NOMO-1 treated with dmso at 0.1 percent for 144 hours (cell line): ENCODE data around the gene MAP1LC3B.
"Not testable (repeated sequence)": the region's sequence is repeated elsewhere in the genome, so short reads cannot be mapped to it uniquely, and the experiment has no call there.

ENCODE experiments used
- DNase-seq: peaks from one replicate; lab custom pipeline; 2025; ENCODE audit not compliant: unreplicated experiment; lab: John Stamatoyannopoulos, UW

The MAP1LC3B gene

DNA sequence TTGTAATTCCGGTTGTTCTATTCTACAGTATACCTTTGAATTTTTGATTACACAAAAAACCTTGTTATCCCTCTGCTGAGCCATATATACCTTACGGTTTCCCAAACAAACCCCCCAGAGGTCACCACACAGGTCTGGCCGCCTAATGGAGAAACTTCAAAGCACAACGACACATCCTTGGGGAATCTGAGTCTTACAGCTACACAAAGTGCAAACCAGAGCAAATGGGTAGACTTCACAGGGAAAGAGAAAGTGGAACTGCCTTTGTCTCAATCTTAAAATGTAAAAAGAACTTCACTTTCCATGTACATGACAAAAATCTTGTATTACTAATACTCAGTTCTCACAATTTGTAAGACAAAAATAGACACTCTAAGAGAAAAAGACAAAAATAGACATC is 11.3 kb upstream of the MAP1LC3B start:
- no peak for DNase-seq

DNA sequence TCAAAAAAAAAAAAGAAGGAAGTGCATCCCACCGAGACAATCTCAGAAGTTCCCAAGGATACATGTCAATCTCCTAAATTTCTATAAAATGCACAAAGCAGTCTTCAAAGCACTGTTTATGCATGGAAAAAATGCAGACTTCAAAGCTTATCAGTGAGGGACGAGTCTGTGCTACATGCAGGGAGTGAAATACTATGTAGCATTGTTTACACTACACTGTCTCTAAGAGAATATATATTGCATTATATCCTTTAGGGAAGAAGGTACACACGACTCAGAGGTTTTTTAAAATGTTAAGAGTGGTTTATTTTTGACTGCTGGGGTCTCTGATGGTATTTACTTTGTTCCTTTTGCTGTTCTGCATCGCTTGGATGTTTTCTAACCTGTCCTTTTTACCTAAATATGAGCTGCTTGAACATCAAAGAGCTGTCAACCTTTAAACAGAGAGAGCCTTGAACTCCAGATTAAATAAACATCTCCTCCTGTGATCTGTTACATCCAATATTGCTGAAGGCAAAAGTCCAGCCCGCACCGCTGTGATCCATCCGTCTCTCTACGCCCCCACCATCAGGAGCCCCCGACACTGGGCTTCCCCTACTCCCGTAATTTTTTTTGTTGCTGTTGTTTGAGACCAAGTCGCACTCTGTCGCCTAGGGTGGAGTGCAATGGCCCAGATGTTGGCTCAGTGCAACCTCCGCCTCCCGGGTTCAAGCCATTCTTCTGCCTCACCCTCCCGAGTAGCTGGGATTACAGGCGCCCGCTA is 9.9 kb upstream of the MAP1LC3B start:
- no peak for DNase-seq

DNA sequence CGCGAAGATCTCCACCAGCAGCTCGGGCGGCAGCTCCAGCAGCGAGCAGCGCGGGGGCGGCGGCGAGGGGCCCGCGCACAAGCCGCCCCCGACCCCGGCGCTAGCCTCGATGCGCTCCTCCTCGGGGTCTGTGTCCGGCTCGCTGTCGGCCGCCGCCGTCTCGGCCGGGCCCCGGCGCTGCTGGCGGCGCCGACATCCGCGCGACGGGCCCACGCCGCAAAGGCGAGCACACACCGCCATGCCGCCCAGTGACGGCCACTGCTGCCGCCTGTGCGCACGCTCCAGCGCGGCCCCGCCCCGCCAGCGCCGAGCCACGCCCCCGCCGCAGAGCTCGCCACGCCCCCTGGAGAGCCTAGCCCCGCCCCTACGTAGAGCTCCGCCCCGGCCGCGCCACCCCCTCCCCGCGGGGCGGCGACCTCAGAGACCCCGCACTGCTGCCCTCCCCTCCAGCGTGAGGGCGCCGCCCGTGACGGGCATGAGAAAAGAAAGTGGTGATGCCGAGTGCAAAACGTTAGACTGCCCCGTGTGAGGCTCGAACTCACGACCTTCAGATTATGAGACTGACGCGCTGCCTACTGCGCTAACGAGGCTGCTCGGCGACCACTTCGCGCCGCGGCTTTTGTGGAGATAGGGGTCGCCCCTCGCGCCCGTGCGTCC is 8.5 kb upstream of the MAP1LC3B start, which contains the start of gene FBXO31:
Gene FBXO31, minus strand, starts transcription at position 272 of the 657 bp plus-strand sequence. Its CDS starts 32 bp downstream, at position 240.
- peak; percentile 62 for DNase-seq

DNA sequence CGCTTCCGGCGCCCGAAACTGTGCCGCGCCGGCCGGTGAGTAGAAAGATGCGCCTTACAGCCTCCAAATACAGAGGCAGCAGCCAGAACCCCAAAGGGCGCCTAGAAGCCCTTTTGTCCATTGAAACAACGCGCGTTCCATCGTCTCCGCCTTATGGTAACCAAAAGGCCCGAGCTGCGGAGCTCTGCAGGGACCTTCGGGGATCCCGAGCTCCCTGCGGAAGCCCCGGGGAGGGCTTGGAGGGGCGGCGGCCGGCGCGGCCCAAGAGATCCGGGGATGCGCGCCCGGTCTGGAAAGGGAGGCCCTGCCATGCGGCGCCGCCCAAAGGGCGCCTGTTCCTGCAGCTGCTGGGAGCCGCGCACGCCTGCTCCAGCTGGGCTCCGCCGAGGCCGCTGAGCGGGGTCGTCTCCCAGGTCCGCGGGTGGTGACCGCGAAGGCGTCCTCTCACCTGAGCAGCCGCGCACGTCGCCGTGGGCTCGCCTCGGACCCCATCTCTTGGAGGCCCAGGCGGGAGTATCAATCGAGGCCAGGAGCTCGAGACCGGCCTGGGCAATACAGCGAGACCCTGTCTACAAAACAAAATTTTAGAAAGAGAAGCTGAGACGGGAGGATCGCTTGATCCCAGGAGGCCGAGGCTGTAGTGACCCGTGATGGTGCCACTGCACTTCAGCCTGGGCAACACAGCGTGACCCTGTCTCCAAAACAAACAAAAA is 7.8 kb upstream of the MAP1LC3B start:
- no peak for DNase-seq

DNA sequence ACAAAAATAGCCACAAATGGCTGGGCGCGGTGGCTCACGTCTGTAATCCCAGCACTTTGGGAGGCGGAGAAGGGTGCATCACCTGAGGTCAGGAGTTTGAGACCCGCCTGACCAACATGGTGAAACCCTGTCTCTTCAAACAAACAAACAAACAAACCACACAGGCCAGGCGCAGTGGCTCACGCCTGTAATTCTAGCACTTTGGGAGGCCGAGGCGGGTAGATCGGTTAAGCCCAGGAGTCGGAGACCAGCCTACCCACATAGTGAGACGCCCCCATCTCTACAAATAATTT is 7.3 kb upstream of the MAP1LC3B start:
- not testable (repeated sequence) for DNase-seq

DNA sequence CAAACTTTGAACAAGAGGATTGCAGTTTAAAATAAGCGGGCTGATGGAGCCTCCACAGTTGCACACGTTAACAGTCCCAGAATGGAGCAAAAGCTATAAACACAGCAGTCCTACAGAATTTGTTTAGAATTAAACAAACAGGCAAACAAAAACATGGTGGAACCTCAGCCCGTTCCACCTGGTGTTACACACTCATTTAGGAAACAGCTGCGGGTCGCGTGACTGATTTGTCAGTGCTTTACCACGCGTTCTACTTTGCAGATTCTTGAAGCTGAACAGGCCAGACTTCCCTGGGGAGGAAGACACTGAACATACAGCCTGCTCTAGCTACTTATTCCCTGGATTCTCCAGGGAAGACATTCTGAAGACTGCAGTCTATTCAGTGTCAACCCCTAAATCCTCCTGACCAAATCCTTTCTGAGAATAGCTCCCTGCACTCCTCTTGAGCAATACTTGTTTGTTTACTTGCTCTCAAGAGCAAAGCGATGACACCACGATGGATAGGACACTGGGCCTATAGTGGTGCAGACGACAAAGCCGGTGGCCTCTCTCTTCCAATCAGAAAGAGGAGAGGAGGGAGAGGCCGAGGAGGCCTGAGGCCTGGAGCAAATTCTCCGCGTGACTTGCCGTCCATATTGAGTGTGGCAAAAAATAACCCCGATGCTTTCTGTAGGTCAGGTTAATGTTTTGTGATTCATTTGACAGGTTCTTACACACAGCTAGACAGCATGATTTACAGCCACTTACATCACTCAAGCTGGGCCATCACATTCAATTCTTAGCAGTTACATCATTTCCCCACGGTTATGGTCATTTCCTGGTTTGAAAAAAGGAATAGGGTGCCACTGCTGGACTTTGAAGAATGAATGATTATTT is 4.0 kb upstream of the MAP1LC3B start:
- peak; percentile 99 for DNase-seq

DNA sequence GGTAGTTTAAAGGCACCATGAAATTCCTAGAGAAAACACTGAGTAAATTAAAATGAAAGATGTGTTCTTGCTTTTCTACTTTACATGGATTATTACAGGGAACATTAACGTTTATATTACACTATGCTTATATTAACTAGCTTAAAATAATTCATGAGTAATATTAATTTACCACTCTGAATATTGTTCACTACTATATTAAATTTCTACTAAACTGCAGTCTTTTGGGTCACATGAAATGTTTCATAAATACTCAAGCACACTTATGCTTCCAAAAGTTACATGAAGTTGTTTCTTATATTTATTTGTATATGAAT is 3.4 kb upstream of the MAP1LC3B start:
- no peak for DNase-seq

DNA sequence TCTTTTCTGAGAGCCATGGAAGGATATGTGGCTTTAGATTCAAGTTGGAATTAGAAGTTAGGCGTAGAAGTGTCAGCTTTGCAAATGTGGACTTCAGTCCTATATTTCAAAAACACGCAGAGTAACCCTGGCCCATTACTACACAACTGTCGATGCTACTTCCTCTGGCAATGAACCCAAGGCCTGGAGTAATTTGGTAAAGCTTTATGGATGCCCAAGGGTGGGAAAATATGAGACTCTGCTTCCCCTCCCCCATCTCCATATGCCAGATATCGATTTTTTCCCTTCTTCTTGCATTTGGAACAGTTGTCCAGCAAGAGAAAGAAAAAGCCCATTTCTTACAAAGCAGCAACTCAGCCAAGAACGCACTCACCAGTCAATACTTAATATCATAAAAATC is 2.9 kb upstream of the MAP1LC3B start:
- DNase-seq, result no peak

DNA sequence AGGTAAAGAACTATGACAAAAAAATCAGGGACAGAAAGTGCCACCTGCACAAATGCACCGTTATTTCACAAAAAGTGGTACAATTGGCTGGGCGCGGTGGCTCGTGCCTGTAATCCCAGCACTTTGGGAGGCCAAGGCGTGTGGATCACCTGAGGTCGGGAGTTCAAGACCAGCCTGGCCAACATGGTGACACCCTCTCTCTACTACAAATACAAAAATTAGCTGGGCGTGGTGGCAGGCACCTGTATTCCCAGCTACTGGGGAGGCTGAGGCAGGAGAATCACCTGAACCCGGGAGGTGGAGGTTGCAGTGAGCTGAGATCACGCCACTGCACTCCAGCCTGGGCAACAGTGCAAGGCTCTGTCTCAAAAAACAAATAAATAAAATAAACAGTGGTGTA is 2.2 kb upstream of the MAP1LC3B start:
- DNase-seq, result not testable (repeated sequence)

DNA sequence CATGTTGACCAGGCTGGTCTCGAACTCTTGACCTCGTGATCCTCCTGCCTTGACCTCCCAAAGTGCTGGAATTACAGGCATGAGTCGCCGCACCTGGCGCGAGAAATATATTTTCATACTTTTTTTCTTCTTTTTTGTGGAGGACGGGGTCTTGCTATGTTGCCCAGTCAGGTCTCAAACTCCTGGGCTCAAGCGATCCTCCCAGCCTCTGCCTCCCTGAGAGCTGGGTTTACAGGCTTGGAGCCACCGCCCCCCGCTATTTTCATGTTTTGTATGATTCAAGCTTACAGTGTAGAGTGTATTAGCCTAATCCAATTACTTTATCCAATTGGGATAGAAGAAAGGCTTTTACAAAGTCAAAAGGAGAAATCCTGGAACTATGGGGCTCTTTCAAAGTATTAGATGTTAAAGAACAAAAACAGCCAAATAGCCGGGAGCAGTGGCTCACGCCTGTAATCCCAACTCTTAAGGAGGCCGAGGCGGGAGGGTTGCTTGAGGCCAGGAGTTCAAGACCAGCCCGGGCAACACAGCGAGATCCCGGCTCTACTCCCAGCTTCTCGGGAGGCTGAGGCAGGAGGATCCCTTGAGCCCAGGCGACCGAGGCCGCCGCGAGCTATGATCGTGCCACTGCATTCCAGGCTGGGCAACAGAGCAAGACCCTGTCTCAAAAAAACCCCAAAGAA is 1.4 kb upstream of the MAP1LC3B start:
- DNase-seq, result no peak

DNA sequence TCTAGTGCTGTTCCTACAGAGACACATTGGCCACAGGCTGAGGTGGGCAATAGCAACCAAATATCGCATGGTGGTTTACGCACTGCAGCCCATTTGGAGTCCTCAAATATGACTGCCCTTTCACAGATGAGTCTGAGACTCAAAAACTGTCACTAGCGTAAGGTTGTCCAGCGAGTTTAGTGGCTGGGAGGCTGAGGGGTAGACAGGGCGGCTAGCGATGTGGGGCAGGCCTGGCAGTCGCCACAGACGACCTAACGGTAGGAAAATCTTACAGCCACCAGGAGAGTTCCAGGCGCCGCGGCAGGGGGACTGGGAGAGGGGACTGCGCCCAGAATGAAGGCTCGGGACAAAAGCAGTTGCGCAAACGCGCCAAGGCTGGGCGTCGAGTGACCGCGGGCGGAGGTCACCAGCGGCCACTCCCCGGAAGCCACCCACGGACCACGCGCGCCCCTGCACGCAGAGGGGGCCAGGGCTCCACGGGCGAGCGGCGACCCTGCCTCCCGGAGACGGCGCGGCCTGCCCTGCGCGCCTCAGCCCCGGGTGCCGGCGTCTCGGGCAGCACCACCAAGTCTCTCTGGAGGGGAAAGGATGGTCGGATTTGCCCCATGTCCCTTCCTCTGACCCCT is 699 bp upstream of the MAP1LC3B start:
- DNase-seq, result no peak

DNA sequence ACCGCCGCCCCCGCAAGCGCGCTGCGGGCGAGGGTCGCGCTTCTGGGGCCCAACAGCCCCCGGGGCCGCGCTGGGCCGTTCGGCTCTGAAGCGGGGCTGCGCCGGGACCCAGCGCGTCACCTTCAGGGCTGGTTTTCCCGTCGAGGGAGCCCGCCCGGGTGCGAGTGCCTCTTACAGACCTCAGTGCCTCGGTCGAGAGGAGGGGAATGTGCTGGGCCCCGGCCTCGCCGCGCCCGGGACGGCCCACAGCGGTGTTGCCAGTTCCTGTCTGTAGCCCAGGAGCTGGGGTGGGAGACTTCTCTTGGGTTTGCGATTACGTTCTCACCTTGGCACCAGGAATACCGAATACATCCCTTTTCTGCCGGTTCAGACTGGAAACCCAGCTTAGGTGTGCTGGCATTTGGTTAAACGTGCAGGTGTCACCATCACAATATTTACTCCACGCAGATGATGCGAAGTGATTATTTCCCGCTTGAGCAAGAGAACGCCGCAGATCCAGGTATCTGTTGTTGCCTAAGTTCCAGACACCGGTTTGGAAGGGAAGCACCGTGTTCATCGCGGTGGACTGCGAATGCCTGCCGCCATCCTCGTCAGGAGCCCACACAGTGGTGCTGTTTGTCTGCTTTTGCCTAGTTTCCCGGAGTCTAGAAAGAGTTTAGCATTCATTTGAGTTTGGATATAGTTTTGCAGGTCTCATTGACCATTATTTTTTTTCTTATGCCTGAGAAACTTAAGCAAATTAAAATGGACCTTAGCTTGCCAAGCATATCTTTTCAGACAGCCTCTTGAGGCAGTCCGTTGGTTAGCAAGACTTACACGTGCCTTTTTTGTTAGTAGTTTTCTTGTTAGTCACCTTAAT is 914 bp downstream of the MAP1LC3B start:
- peak; percentile 14 for DNase-seq

DNA sequence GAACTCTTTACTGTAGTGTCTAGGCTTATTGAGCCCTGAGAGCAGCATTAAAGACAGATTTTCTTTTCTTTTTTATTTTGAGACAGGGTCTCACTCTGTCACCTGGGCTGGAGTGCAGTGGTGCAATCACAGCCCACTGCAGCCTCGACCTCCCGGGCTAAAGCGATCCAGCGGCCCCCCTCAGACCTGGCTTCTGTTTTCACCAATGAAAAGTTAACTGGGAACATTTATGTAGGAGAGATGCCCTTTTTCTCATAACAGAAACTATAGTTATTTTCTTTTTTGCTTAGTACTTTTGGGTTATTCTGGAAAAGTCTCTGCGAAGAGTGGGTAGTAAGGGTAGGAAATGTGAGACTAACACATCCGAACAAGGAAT is 1.5 kb downstream of the MAP1LC3B start:
- no peak for DNase-seq

DNA sequence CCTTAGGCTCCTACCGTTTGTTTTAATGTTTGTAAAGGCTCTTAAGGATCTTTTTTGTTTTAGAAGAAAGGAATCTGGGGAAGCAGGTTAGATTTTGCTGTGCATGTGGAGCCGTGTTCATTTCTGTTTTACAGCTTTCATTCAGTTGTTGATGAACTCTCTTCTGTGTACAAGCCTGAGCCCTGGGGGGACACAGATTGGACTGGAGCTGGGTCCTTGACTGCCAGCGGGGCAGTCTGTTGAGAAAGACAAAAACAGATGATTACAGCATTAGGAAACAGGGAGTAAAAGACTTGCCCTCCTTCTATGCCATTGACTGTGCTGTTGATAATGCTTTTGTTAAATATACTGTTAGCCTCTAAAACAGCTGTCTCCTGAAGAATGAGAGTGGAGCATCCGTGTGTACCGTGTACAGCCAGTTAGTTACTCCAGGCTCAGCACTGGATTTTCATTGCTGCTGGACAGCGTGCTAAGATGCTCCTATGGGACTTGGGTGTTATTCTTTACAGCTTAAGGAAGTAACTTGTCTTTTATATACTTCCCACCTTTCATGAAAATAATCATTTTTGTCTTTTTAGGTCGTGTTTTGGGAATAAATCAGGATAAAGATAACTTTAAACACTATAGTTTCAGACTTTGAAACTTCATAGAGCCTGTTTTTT is 3.2 kb downstream of the MAP1LC3B start:
- no peak for DNase-seq

DNA sequence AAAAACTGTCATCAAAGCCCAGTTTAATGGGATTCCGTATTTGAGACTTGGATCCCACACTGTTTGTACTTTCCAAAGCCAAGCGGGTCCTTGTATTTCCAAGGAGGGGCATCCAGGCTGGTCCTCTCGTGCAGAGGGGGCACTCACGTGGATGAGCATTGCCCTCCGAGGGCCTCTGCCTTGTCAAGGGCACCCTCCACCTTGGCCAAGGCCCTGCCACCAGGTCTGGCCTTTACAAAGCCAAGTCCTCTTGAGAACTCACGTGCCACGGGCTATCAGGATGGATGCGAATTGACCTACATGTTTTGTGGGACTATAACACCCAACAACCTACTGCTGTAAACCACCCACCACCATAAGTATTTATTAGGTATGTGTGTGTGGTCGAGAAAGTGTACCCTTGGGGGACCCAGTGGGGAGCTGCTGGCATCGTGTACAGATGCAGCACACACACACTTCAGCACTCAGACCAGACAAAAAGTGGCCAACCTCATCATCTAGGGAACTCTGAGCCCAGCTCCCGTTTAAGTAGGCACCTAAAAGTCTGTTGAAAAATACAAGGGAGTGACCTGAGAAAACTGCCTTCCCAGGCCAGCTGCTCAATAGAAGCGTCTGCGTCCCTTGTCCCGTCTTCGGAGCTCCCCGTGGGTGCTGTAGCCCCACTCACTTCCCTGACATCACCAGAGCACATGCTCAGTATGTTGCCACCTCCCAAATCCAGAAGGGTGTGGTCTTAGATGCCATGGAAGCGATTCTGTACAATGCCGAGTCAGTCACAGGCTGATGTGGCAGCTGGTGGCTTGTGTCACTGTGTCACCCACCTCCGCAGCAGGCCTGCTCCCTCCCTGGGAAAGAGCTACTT is 12.9 kb downstream of the MAP1LC3B start:
- DNase-seq, result no peak

DNA sequence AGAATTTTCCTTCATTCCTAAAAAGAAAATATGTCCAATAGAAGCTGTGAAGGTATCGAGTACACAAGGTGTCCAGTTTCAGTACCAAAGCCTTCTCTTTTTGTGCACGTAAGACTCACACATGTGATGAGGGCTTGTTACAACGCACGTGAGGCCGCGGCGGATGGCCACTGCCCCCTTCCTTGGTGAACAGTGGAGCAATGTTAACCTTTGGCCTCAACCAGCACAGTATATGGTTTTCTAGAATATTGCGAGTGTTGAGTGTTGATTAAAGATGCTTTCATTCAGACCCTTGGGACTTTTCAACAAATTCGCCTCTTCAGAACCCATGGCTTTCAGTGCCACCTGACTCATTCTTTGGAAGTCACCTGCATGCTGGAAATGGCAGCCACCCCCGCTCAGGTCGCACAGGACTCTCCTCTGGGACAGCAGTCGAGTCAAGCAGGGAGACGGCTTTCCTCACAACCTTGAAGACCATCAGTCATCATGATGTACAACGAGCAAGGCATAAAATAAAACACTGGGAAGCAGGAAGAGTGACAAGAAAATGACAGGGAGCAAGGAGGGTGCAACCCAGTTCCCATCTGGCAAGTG is 14.5 kb downstream of the MAP1LC3B start:
- no peak for DNase-seq

DNA sequence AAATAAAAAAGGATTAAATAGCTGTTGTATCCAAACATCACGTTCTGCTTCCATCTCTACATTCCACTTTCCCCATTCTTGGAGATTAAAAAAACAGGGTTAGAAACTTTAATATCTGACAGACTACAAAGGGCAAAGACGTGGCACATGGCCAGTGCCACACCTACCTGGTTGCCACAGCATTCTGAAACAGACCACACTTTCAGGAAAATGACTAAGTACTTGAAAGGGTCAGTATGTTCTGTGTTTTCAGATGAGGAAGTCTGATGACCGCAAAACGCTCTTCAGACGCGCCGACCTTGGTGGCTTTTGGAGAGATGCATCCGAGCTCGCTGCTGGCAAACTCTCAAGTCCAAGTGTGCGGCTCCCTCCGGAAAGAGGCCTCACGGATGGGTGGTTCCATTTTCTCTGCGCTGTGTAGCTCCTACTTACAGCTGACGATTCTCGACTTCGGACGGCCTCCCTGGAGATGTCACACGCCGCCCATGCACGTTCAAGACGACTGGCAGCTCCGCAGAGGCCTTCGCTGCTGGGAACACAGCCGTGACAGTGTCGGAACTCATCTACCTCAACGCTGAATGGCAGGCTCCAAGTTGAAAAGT is 15.5 kb downstream of the MAP1LC3B start:
- DNase-seq, result peak; percentile 95
